MM.1S (cell line): ENCODE data around the gene NCS1.

Experiments
- CTCF ChIP-seq: fragments of 300-600 bp; sonication (generic); IDR thresholded peaks from 2 replicates; pipeline ENCODE4 v1.5.1; 2016; ENCODE audit warnings: antibody characterized with exemption, low read length, mixed read lengths
- EZH2 ChIP-seq: fragments of 300-600 bp; sonication (generic); optimal IDR thresholded peaks from 2 replicates; pipeline ENCODE3; 2017; ENCODE audit warnings: low read depth, mild to moderate bottlenecking, antibody characterized with exemption, low read length, mixed read lengths

- TF ChIP-seq CTCF, result no peak
- TF ChIP-seq EZH2, result no peak
Observed at GRCh38 chr9:130175355-130175754, 3.2 kb downstream of the NCS1 start.
